Activated CD4-positive, alpha-beta T cell treated with anti-CD3 and anti-CD28 coated beads, Interleukin-2, Interleukin-4, amounts not matched to agents 100 ng/mL and 50 ng/mL, durations not matched to agents 16 hours and 8 hours (primary cell): ENCODE measurements around the gene HOXA4.

Experiments used
- DNase-seq: peaks from one replicate; pipeline ENCODE4 v3.0.0-alpha.2; 2020; ENCODE audit warnings: low spot score

Gene HOXA4

DNA sequence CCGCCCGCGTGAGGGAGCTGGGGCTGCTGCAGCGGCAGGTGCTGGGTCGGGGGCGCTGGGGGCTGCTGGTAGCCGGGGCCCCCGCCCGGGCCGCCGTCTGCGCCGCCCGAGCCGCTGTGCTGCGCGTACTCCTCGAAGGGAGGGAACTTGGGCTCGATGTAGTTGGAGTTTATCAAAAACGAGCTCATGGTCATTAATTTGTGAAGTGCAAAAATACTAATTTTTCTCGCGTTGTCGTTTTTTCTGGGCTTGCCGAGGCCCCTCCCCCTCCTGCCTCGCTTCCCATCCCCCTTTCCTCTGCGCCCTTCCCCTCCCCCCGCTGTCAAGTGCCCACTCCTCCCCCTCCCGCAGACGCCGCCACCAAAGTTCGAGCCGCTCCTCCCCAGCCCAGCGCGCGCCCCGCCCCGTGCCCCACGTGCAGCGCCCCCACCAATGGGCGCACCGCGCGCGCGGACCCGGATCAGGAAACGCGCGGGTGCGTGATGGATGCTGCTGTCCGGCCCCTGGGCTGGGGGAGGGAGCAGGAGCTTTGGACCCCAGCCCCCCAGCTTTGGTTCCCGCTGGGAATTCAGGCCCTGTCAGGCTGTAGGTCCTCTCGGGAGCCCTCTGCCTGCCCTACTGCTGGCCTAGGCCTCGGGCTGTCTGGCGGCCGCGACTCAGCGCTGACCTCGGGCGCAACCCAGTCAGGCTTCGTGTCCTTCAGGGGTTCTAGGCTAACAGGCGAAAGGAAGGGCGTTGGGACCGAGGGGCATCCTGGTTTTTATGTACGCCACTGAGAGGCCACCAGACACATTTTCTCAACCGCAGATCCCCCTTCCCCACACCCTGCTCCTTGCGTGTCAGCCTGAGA is at the start of gene HOXA4:
TSS of gene HOXA4 (minus strand) at position 218 of the 850 bp plus-strand sequence. CDS start at position 194, 24 bp downstream.
- DNase-seq, result peak; percentile 60

DNA sequence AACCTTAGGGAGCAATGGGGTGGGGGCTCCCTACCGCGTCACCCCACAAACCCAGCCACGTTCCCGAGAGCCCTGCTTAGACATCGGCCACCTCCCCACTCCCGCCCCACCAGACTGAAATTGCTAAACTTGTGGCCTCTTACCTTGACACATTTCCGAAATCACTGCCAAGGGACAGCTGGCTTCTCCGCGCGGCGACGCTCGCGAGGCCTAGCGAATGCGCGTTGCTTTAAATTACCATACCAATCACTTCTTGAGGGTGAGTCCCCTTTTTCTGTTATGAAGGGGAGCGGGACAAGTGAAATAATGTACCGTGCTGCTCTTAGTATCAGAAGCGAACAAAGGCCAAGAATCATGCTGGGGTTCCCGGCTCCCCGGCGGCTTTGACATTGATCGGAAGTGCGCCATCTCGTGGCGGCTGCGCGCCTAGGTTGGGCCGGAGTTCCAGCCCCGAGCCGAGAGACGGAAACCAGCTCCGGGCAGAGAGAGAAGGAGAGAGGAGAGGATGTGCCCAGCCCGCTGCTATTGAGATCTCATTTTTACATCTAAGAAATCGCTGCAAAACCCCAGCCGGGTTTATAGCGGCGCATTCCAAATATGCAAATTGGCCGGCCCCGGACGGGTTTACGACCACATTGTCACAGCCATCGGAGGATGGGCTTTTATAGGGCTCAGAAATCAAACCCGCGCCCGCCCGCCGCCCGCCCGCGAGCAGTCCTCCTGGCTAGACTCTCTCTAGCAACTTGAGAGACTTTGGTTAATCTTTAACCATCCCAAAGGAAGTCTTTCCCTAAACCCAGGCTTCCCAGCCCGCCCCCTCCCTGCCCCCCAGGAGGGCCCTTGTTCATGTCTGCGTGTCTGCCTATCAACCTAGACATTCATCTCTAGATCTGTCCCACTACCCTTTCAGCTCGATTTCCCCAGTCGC is 49.2 kb upstream of the HOXA4 start:
- peak; percentile 62 for DNase-seq

- no peak for DNase-seq
Measured at GRCh38 chr7:27179030-27179429, 48.5 kb upstream of the HOXA4 start.

GRCh38 chr7:27178366-27178765 is 47.8 kb upstream of the HOXA4 start:
- no peak for DNase-seq

DNA sequence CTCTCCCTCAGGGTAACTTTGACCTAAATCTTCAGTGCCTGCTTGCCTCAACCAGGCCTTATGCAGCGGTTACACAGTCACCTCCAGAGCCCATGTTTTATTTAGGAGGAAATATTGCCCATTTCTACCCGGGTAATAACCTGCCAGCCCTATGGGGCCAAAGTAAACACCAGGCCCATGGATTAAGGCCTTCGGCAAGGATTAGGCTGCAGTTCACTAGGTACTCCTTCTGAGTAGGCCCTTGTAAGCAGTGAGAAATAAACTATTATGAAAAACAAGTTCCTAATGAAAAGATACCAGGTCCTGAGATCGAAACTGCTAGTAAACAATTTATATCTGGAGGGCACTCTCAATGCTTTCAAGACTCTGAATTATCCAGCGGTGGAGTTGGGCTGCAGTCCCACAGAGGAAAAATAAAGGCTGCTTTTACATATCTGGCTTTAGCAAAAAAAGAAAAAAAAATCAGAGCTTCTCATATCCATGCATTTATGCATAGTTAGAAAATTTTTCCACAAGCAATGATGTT is 47.3 kb upstream of the HOXA4 start:
- DNase-seq, result no peak

GRCh38 chr7:27176962-27177794 is 46.6 kb upstream of the HOXA4 start:
- DNase-seq, result no peak

DNA sequence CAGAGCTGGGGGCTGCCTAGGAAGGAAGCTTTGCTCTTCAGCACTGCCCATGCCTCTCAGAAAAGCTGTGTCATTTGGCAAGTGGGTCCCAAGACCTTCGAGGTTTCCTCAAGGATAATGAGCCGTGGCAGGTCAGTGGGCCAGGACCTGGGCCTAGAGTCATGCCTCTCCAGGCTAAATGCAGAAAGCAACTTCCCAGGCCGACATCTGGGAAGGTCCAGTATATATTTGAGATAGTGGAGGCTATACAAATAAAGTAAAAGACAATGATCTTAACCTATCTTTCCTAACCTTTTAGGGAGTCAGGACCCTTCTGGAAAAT is 45.9 kb upstream of the HOXA4 start:
- DNase-seq, result no peak

GRCh38 chr7:27175626-27176523 is 45.3 kb upstream of the HOXA4 start:
- DNase-seq, result no peak

- DNase-seq, result no peak
Measured at GRCh38 chr7:27174874-27175625, 44.5 kb upstream of the HOXA4 start.

DNA sequence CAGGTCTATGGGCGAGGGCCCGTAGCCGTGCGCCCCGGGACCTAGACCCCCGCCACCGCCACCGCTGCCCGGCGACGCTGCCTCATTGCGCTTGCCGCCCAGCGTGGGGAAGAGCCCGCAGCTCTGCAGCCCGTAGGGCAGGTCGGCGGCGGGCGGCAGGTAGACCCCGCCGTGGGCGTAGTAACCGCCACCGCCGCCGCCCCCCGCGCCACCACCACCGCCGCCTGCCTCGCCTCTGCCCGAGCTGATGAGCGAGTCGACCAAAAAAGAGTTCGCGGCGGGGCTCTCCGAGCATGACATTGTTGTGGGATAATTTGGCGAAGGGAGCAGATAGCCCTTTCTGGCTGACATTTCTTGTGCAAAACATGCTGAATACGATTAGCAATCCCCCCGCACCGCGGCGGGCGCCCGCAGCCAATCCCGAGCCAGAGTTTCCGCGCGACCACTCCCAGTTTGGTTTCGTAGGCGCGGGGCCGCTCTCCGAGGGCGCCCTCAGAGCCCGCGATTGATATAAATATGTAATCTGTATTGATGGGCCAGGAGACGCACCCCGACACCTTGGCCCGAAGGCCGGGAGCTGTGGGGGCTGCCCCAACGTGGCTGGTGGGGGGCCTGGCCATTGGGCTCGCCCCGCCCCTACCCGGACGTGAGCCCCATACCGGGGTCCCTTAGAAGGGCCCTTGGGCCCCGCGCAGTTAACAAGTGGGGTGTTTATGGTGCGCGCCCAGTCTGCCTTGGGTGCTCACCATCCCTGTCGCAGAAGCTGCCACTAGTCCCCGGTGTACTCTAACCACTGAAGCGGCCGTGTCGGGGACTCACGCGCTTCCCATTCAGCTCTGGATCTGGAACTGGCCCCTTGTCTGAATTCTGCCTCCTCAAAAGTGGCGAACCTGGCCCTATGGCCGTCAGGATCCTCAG is 43.7 kb upstream of the HOXA4 start, which contains the start of gene HOXA10:
TSS of gene HOXA10 (minus strand) at position 365 of the 918 bp plus-strand sequence. CDS start at position 351, 14 bp downstream.
- DNase-seq, result no peak

DNA sequence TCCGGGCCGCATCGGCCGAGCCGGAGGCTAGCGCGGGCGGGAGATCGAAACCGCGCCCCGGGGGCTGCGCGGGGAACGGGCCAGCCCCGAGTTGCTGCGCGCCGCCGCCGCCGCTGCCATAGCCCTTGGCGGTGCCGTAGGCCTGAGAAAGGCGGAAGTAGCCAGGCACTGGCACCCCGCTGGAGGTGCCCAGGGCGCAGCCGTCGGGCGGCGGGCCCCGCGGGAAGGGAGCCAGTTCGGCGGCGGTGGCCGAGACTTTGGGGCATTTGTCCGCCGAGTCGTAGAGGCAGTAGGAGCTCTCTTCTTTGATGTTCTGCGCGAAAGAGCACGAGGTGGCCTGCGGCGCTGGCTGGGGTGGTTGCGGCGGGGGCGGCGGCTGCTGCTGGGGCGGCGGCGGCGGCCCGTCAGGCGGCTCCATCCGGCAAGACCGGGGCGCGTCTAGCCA is 43.0 kb upstream of the HOXA4 start:
- no peak for DNase-seq

DNA sequence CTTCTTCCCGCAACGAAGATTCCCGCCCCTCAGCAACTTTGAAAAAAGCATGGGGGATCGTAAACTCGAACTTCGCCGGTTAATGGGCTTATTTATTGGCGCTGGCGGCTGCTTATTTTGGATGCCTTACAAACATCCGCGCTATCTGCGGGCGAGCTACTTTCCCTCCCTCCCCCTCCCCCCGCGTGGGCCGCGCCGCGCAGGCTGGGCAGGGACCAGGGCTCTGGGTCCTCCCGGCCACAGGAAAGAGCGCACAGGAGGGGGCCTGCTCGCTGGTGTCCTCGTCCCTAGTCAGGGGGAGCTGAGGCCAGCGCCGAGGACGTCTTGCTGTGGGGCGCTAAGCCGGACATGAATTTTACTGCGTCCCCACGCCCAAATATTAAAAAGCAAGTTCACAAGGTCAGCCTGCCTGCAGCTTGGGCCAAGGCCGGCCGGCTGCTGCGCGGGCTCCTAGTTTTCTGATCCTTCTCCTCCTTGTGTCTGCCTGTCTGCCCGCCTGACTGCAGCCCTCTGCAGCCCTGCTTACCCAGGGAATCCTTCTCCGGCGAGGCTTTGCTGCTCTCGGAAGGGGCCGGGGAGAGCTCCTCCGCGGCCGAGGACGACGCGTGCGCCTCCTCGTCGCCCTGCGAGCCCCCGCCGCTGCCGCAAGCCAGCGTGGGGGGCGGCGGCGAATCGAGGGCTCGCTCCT is 42.4 kb upstream of the HOXA4 start:
- no peak for DNase-seq

DNA sequence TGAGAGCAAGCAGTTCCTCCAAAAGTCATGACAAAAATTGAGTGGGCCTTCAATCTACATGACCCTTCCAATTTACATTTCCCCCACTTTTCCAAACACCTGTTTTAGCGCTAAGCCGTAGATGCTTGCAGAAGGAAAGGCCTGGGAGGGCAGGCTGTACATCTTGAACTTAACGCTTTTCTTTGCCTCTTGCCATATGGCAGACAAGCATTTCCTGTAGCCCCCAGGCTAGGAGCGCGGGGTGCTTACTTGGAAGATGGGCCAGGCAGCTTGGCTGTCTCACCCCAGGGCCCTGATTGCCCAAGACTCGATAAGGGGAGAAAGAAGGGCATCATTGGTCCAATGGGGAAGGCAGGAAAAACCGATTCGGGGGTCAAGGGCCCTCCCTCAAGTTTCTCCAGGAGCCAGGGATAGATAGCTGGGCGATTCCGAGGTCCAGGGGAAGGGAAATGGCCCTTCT is 41.8 kb upstream of the HOXA4 start:
- no peak for DNase-seq

DNA sequence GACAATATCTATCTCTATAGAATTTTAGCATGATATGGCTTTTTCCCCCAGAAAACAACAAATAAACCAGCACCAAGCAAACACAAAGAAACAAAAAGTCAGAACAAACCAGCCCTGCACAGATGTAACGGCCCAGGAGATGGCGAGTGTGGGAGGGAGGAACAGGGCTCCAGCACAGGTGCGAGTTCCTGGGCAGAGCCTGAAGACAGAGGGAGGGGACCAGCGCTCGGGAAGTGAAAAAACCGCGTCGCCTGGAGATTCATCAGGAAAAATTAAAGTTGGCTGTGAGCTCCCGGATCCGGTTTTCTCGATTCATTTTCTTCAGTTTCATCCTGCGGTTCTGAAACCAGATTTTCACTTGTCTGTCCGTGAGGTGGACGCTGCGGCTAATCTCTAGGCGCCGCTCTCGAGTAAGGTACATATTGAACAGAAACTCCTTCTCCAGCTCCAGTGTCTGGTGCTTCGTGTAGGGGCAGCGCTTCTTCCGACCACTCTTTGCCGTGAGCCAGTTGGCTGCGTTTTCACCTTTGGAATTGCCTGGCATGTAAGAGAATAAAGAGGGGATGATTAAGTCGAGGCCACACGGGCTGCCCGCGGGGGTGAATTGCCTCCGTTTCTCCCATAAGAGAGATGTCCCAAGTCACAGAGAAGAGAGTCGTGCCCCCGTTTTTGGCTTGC is 41.2 kb upstream of the HOXA4 start:
- no peak for DNase-seq

DNA sequence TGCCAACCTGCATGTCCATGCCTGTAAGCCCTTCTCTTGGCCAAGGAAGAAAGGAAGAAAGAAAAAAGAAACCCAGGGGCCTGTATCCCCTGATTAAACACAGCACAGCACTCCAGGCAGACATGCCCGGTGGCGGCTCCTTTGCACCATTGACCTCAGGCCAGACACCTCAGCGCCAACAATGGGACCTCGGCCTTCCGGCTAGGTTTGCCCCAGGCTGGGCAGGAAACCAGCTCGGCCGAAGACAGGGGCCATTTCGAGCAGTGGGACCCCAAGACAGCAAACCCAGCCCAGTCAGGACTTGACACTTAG is 40.7 kb upstream of the HOXA4 start:
- DNase-seq, result no peak

DNA sequence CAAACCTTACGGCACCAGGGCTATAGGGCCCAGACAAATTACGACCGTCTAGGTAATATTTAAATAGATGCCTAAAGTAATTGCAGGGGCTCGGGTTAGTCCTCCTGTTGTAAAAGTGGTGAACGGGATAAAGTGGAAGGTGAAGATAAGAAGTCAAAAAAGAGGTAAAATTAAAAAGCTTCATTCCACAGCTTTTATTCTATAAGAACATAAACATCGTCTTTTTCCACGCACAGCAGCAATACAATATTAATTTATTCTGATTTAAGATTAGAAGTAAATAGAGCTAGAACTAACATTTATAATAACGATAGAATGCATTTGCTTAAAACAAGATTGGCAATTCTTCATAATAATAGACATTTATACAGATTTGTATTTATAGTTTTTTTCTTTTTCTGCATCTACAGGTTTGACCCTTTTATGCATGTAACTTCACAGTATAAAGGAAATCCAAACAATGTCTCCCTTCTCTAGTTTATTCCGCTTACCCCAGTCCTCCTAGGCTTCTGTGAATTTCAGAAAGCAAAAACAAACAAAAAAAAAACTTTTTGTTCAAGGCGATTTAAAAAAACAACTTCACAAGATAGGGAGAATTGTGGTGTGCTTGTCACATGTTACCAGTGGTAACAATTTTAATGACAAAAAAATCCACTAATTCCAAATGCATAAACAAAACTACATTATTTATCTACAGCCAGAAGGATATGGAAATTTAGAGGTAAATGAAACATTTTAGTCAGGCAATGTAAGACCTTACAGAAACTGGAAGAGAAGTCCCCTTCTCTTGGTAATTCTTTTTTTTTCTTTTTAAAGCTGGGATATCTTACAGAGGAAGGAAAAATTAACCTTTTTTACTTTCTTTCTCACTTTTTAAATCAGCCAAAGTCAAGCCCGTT is 40.1 kb upstream of the HOXA4 start:
- no peak for DNase-seq
